OCI-LY1 (cell line): ENCODE results near the gene DHRS1.

Experiments used
- H2AFZ ChIP-seq: fragments of 200-600 bp; sonication (generic), shearing (Covaris generic); 2 replicates; pipeline ENCODE4 v1.6.0; 2014; ENCODE audit warnings: antibody characterized with exemption, mild to moderate bottlenecking, low read length
- H3F3A ChIP-seq: fragments of 200-600 bp; sonication (generic), shearing (Covaris generic); 2 replicates; pipeline ENCODE4 v1.6.0; 2014; ENCODE audit warnings: mild to moderate bottlenecking, antibody characterized with exemption, low read length, moderate library complexity; ENCODE audit not compliant: insufficient read depth
- H3K27ac ChIP-seq: fragments of 200-600 bp; sonication (generic); 2 replicates; pipeline ENCODE4 v1.5.1; 2014; ENCODE audit warnings: low read length, mixed run types, mild to moderate bottlenecking, low read depth; ENCODE audit not compliant: poor library complexity, severe bottlenecking
- H3K27me3 ChIP-seq: fragments of 200-600 bp; sonication (generic); 2 replicates; pipeline ENCODE4 v1.6.0; 2014; ENCODE audit warnings: antibody characterized with exemption, mild to moderate bottlenecking, low read length, moderate library complexity; ENCODE audit not compliant: insufficient read depth
- H3K36me3 ChIP-seq: fragments of 200-600 bp; sonication (generic); 2 replicates; pipeline ENCODE4 v1.6.1; 2014; ENCODE audit warnings: mild to moderate bottlenecking, antibody characterized with exemption, low read length, moderate library complexity, mixed read lengths; ENCODE audit not compliant: insufficient read depth
- H3K4me1 ChIP-seq: fragments of 200-600 bp; sonication (generic); 2 replicates; pipeline ENCODE4 v1.5.1; 2014; ENCODE audit warnings: mild to moderate bottlenecking, low read length, moderate library complexity; ENCODE audit not compliant: insufficient read depth, severe bottlenecking
- H3K4me2 ChIP-seq: fragments of 200-600 bp; sonication (generic), shearing (Covaris generic); 2 replicates; pipeline ENCODE4 v1.6.1; 2014; ENCODE audit warnings: low read length
- H3K4me3 ChIP-seq: fragments of 200-600 bp; sonication (generic); 2 replicates; pipeline ENCODE4 v1.5.1; 2014; ENCODE audit warnings: low read length, low read depth, mild to moderate bottlenecking, mixed read lengths; ENCODE audit not compliant: poor library complexity, severe bottlenecking
- H3K79me2 ChIP-seq: fragments of 200-600 bp; shearing (Covaris generic); 2 replicates; pipeline ENCODE4 v1.6.1; 2016; ENCODE audit warnings: mixed run types, low read length, mixed read lengths; ENCODE audit not compliant: insufficient read depth
- H3K9ac ChIP-seq: fragments of 200-600 bp; sonication (generic), shearing (Covaris generic); 2 replicates; pipeline ENCODE4 v1.6.1; 2014; ENCODE audit warnings: mild to moderate bottlenecking, low read length, mixed read lengths
- H3K9me2 ChIP-seq: fragments of 200-600 bp; sonication (generic), shearing (Covaris generic); 2 replicates; pipeline ENCODE4 v1.6.1; 2014; ENCODE audit warnings: low read depth, mild to moderate bottlenecking, low read length, mixed read lengths
- H3K9me3 ChIP-seq: fragments of 200-600 bp; shearing (Covaris generic); 2 replicates; pipeline ENCODE4 v1.6.1; 2014; ENCODE audit warnings: low read length, mixed read lengths
- H4K20me1 ChIP-seq: fragments of 200-600 bp; sonication (generic), shearing (Covaris generic); 2 replicates; pipeline ENCODE4 v1.6.0; 2016; ENCODE audit warnings: mild to moderate bottlenecking, low read length; ENCODE audit not compliant: insufficient read depth
- CTCF ChIP-seq: fragments of 200-600 bp; sonication (generic), shearing (Covaris generic); IDR thresholded peaks from 2 replicates; pipeline ENCODE4 v1.5.1; 2017; ENCODE audit warnings: mild to moderate bottlenecking, antibody characterized with exemption, low read length, moderate library complexity, mixed read lengths
- EZH2 ChIP-seq: fragments of 200-600 bp; sonication (generic), shearing (Covaris generic); IDR thresholded peaks from 2 replicates; pipeline ENCODE4 v1.8.0; 2017; ENCODE audit warnings: borderline replicate concordance, mixed run types, mild to moderate bottlenecking, antibody characterized with exemption, low read length, moderate library complexity, mixed read lengths

DHRS1 gene

GRCh38 chr14:24278424-24278823, 21.2 kb downstream of the DHRS1 start:
- Histone ChIP-seq H3K9ac (no peak overlapping the region), H3K4me3 (no peak overlapping the region), H3K27ac (no peak overlapping the region), H3K4me2 (no peak overlapping the region), H2AFZ (no peak overlapping the region), H3K9me3 (no peaks in the 10 kb centered on the region), H3K4me1 (peaks cover 34% of the 10 kb centered on the region), H3F3A (no peaks in the 10 kb centered on the region), H3K36me3 (no peaks in the 10 kb centered on the region), H3K27me3 (no peaks in the 10 kb centered on the region), H3K79me2 (no peaks in the 10 kb centered on the region), H3K9me2 (no peaks in the 10 kb centered on the region), H4K20me1 (no peaks in the 10 kb centered on the region)
- TF ChIP-seq CTCF (no peak), EZH2 (no peak)

GRCh38 chr14:24277606-24278321, 21.8 kb downstream of the DHRS1 start:
- Histone ChIP-seq H3K9me3 (no peaks in the 10 kb centered on the region), H3K4me3 (no peak overlapping the region), H3K4me2 (peak overlapping the region; percentile 6; the same call in 1 of the 2 replicates)

GRCh38 chr14:24277071-24277470, 22.5 kb downstream of the DHRS1 start:
- no peak overlapping the region for H2AFZ ChIP-seq
- peaks cover 45% of the 10 kb centered on the region for H3K4me1 ChIP-seq
- no peaks in the 10 kb centered on the region for H3K9me3 ChIP-seq
- no peaks in the 10 kb centered on the region for H3K79me2 ChIP-seq
- no peaks in the 10 kb centered on the region for H3K27me3 ChIP-seq
- no peaks in the 10 kb centered on the region for H4K20me1 ChIP-seq
- no peaks in the 10 kb centered on the region for H3K9me2 ChIP-seq
- no peak for TF ChIP-seq CTCF
- no peak for TF ChIP-seq EZH2
- H3K27ac ChIP-seq, result no peak overlapping the region
- H3K4me2 ChIP-seq, result no peak overlapping the region
- no peak overlapping the region for H3K4me3 ChIP-seq
- no peaks in the 10 kb centered on the region for H3F3A ChIP-seq
- no peak overlapping the region for H3K9ac ChIP-seq
- no peaks in the 10 kb centered on the region for H3K36me3 ChIP-seq

More at GRCh38 chr14:24277606-24278321, 21.8 kb downstream of the DHRS1 start:
- H3K27ac ChIP-seq, result no peak overlapping the region
- H3K79me2 ChIP-seq, result no peaks in the 10 kb centered on the region
- no peak overlapping the region for H2AFZ ChIP-seq
- peaks cover 38% of the 10 kb centered on the region for H3K4me1 ChIP-seq
- no peak for TF ChIP-seq EZH2
- TF ChIP-seq CTCF, result no peak
- H3K36me3 ChIP-seq, result no peaks in the 10 kb centered on the region
- H3K27me3 ChIP-seq, result no peaks in the 10 kb centered on the region
- H4K20me1 ChIP-seq, result no peaks in the 10 kb centered on the region
- H3F3A ChIP-seq, result no peaks in the 10 kb centered on the region
- no peak overlapping the region; the same call in 1 of the 2 replicates for H3K9ac ChIP-seq
- H3K9me2 ChIP-seq, result no peaks in the 10 kb centered on the region
